ENCODE data around the gene DHRS9. TPM values are rescaled to one million over a fixed set of nuclear protein-coding genes. Genes with fewer than 3 reads are reported as not detected.

The DHRS9 gene
- total and polyA plus RNA-seq, 2 donors (not counting 1 experiment from before 2014, with no cell fraction given) = 0.25 to 0.94 TPM

GRCh38 chr2:169046440-169047151 is 22.8 kb upstream of the DHRS9 start:
- TF ChIP-seq CTCF (IDR thresholded peaks at IDR 0.05) = no peak
- no peak for TF ChIP-seq EZH2 (IDR thresholded peaks at IDR 0.05; ENCODE audit: borderline replicate concordance, insufficient read depth, low read depth, low read length, poor library complexity, severe bottlenecking)
- no peaks in the 10 kb centered on the region for H3K27me3 Mint-ChIP-seq
- H3K4me1 ChIP-seq (ENCODE audit: control insufficient read depth in 2 of 2, insufficient read depth in 2 of 2, low read length in 2 of 2) = no peaks in the 10 kb centered on the region
- no peaks in the 10 kb centered on the region for H3K4me1 Mint-ChIP-seq
- no peak overlapping the region for H3K4me2 ChIP-seq (replicated peaks; ENCODE audit: low read depth, low read length, poor library complexity, severe bottlenecking)
- WGBS (ENCODE audit: insufficient coverage) = 92% methylated on average over 3 of the region's 4 CpGs
- no peak overlapping the region for H3K27ac Mint-ChIP-seq
- H3K4me3 ChIP-seq (ENCODE audit: control extremely low read depth in 1 of 5, extremely low read depth in 1 of 5, insufficient read depth in 1 of 5, low read depth in 2 of 5, low read length in 4 of 5) = no peak overlapping the region
- peaks cover 14% of the 10 kb centered on the region for H3K9me3 Mint-ChIP-seq (ENCODE audit: insufficient read depth)
- ChIA-PET CTCF (no interaction called here), POLR2A (no interaction called here)
- no peaks in the 10 kb centered on the region for H3K79me2 ChIP-seq (ENCODE audit: control insufficient read depth, insufficient read depth, low read length)
- H3K36me3 ChIP-seq (replicated peaks in 1 of 2; ENCODE audit: control extremely low read depth in 1 of 2, control insufficient read depth in 1 of 2, extremely low read depth in 1 of 2, insufficient read depth in 2 of 2, low read length in 1 of 2) = no peaks in the 10 kb centered on the region
- peaks cover 0 to 8% (median 5%) of the 10 kb centered on the region in 3 donors for H3K9me3 ChIP-seq (ENCODE audit: control extremely low read depth in 1 of 3, control insufficient read depth in 2 of 3, insufficient read depth in 1 of 3, low read length in 2 of 3)
- H3K27me3 ChIP-seq (replicated peaks in 1 of 4; ENCODE audit: control extremely low read depth in 1 of 4, control insufficient read depth in 3 of 4, insufficient read depth in 4 of 4, low read length in 3 of 4) = no peaks in the 10 kb centered on the region
- no peak overlapping the region for H3K27ac ChIP-seq (ENCODE audit: low read length in 2 of 2)
- no peak for DNase-seq
- H2AFZ ChIP-seq (ENCODE audit: insufficient read depth, low read depth, low read length, poor library complexity, severe bottlenecking) = no peak overlapping the region
- ATAC-seq (ENCODE audit: low read depth) = no peak
- H3K4me3 Mint-ChIP-seq = no peak overlapping the region
- H3K9ac ChIP-seq (ENCODE audit: low read length) = no peak overlapping the region
- H4K20me1 ChIP-seq (ENCODE audit: control insufficient read depth, insufficient read depth, low read length, poor library complexity, severe bottlenecking) = no peaks in the 10 kb centered on the region
- intact Hi-C loops (cut with micrococcal nuclease) = no loop called here

All from B cell (primary cell).